OCI-LY3 (cell line): ENCODE data around the gene FOXA1.

ENCODE experiments used
- H2AFZ ChIP-seq: fragments of 200-600, 300-600 bp; shearing (Covaris generic); 2 replicates; pipeline ENCODE4 v1.6.0; 2014; ENCODE audit warnings: antibody characterized with exemption, low read depth, low read length
- H3K27ac ChIP-seq: fragments of 200-600, 300-600 bp; sonication (generic); 2 replicates; pipeline ENCODE4 v1.5.1; 2014; ENCODE audit warnings: mild to moderate bottlenecking, low read length, moderate library complexity, mixed read lengths
- H3K27me3 ChIP-seq: fragments of 200-600, 300-600 bp; sonication (generic); 2 replicates; pipeline ENCODE4 v1.6.1; 2014; ENCODE audit warnings: low read depth, low read length, mixed read lengths
- H3K36me3 ChIP-seq: fragments of 200-600, 300-600 bp; sonication (generic); replicated peaks from 2 replicates; pipeline ENCODE3; 2014; ENCODE audit warnings: low read depth, low read length, mixed read lengths
- H3K4me1 ChIP-seq: fragments of 300-600, 200-600 bp; sonication (generic); 2 replicates; pipeline ENCODE4 v1.6.1; 2014; ENCODE audit warnings: low read length, mixed read lengths
- H3K4me2 ChIP-seq: fragments of 200-600, 300-600 bp; sonication (generic); 2 replicates; pipeline ENCODE4 v1.6.1; 2014; ENCODE audit warnings: low read length, mixed read lengths
- H3K4me3 ChIP-seq: fragments of 300-600, 200-600 bp; sonication (generic); 2 replicates; pipeline ENCODE4 v1.5.1; 2014; ENCODE audit warnings: antibody characterized with exemption, mild to moderate bottlenecking, low read length, moderate library complexity
- H3K79me2 ChIP-seq: fragments of 300-600, 200-600 bp; shearing (Covaris generic); 2 replicates; pipeline ENCODE4 v1.6.1; 2014; ENCODE audit warnings: mild to moderate bottlenecking, low read length, mixed read lengths
- H3K9ac ChIP-seq: fragments of 300-600, 200-600 bp; shearing (Covaris generic); 2 replicates; pipeline ENCODE4 v1.6.0; 2014; ENCODE audit warnings: mild to moderate bottlenecking, low read length, moderate library complexity
- H3K9me3 ChIP-seq: fragments of 200-600, 300-600 bp; shearing (Covaris generic); 2 replicates; pipeline ENCODE4 v1.6.1; 2014; ENCODE audit warnings: low read length, mixed read lengths; ENCODE audit not compliant: insufficient read depth
- H4K20me1 ChIP-seq: fragments of 200-600, 300-600 bp; sonication (generic); 2 replicates; pipeline ENCODE4 v1.6.1; 2016; ENCODE audit warnings: low read length, mixed read lengths; ENCODE audit not compliant: insufficient read depth
- EZH2phosphoT487 ChIP-seq: fragments of 200-600 bp; shearing (Covaris generic); IDR thresholded peaks from 2 replicates; pipeline ENCODE4 v1.6.1; 2018; ENCODE audit warnings: antibody characterized with exemption, mixed run types, low read depth
- TF ChIP-seq, protein P1 (sequence below): fragments of 200-600, 300-600 bp; sonication (generic); IDR thresholded peaks from 2 replicates; pipeline ENCODE4 v1.5.1; 2014; ENCODE audit warnings: antibody characterized with exemption, low read length, low read depth

FOXA1 gene

GRCh38 chr14:37623426-37623951 lies 28.4 kb upstream of the FOXA1 start:
- H3K9ac ChIP-seq = no peak overlapping the region
- no peaks in the 10 kb centered on the region for H3K27me3 ChIP-seq
- H3K4me2 ChIP-seq = no peak overlapping the region
- no peak overlapping the region for H2AFZ ChIP-seq
- no peaks in the 10 kb centered on the region for H3K9me3 ChIP-seq
- no peaks in the 10 kb centered on the region for H4K20me1 ChIP-seq
- H3K4me1 ChIP-seq = no peaks in the 10 kb centered on the region
- TF ChIP-seq EZH2phosphoT487 = no peak
- TF ChIP-seq, protein P1, sequence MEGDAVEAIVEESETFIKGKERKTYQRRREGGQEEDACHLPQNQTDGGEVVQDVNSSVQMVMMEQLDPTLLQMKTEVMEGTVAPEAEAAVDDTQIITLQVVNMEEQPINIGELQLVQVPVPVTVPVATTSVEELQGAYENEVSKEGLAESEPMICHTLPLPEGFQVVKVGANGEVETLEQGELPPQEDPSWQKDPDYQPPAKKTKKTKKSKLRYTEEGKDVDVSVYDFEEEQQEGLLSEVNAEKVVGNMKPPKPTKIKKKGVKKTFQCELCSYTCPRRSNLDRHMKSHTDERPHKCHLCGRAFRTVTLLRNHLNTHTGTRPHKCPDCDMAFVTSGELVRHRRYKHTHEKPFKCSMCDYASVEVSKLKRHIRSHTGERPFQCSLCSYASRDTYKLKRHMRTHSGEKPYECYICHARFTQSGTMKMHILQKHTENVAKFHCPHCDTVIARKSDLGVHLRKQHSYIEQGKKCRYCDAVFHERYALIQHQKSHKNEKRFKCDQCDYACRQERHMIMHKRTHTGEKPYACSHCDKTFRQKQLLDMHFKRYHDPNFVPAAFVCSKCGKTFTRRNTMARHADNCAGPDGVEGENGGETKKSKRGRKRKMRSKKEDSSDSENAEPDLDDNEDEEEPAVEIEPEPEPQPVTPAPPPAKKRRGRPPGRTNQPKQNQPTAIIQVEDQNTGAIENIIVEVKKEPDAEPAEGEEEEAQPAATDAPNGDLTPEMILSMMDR = no peak
- no peaks in the 10 kb centered on the region for H3K36me3 ChIP-seq
- no peak overlapping the region for H3K4me3 ChIP-seq
- no peak overlapping the region for H3K27ac ChIP-seq
- H3K79me2 ChIP-seq = no peaks in the 10 kb centered on the region

GRCh38 chr14:37622231-37622923 lies 27.3 kb upstream of the FOXA1 start:
- no peak overlapping the region for H3K4me3 ChIP-seq
- no peak overlapping the region for H3K27ac ChIP-seq
- no peaks in the 10 kb centered on the region for H4K20me1 ChIP-seq
- TF ChIP-seq, protein P1 = no peak
- no peak for TF ChIP-seq EZH2phosphoT487
- no peak overlapping the region for H3K9ac ChIP-seq
- no peak overlapping the region for H3K4me2 ChIP-seq
- no peaks in the 10 kb centered on the region for H3K9me3 ChIP-seq
- no peaks in the 10 kb centered on the region for H3K4me1 ChIP-seq
- H3K79me2 ChIP-seq = no peaks in the 10 kb centered on the region
- H3K36me3 ChIP-seq = no peaks in the 10 kb centered on the region
- no peak overlapping the region for H2AFZ ChIP-seq
- H3K27me3 ChIP-seq = no peaks in the 10 kb centered on the region

GRCh38 chr14:37620856-37621255 lies 25.8 kb upstream of the FOXA1 start:
- no peak overlapping the region for H3K9ac ChIP-seq
- no peaks in the 10 kb centered on the region for H3K27me3 ChIP-seq
- no peaks in the 10 kb centered on the region for H3K4me1 ChIP-seq
- no peak overlapping the region for H3K27ac ChIP-seq
- peaks cover 3% of the 10 kb centered on the region; the same call in 1 of the 2 replicates for H3K9me3 ChIP-seq
- no peaks in the 10 kb centered on the region for H4K20me1 ChIP-seq
- TF ChIP-seq, protein P1 = no peak
- no peak for TF ChIP-seq EZH2phosphoT487
- no peak overlapping the region for H3K4me2 ChIP-seq
- H2AFZ ChIP-seq = no peak overlapping the region
- H3K36me3 ChIP-seq = no peaks in the 10 kb centered on the region
- H3K4me3 ChIP-seq = no peak overlapping the region
- no peaks in the 10 kb centered on the region for H3K79me2 ChIP-seq

DNA sequence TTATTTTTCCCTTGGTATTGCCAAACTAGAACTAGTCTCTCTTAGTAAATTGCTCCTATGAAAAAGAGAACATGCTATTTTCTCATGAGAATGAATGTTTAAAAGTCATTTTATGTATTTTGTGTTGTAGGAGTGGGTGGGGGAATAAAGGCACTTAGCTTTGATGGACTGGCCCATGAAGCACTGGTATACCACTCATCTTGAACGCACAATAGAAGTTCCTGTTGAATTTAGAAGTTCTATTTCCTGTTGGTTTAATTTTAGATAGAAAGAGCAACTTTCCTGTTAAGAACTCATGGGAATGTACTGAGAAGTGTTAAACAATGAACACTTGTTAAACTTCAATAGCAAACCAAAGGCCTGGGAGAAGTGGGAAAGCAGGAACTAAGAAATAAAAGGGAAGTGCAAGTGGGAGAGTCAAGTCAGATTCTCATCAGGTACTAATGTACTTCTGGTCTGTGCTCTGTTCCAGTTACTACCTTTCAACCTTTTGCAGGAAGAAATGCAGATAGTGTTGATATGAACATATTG lies 23.5 kb upstream of the FOXA1 start:
- Histone ChIP-seq H3K4me1 (no peaks in the 10 kb centered on the region), H3K27ac (no peak overlapping the region), H3K4me2 (no peak overlapping the region), H3K27me3 (no peaks in the 10 kb centered on the region), H3K36me3 (no peaks in the 10 kb centered on the region), H3K9me3 (peaks cover 6% of the 10 kb centered on the region; the same call in 1 of the 2 replicates), H3K4me3 (no peak overlapping the region), H3K79me2 (no peaks in the 10 kb centered on the region), H4K20me1 (no peaks in the 10 kb centered on the region), H3K9ac (no peak overlapping the region), H2AFZ (no peak overlapping the region)
- TF ChIP-seq, protein P1 = no peak
- TF ChIP-seq EZH2phosphoT487 = no peak
